Nephron (organoid): ENCODE data around the gene SEZ6L.

Experiments
- H3K27ac Mint-ChIP-seq, 3 experiments: 2 replicates each; pipeline ENCODE4 v1.8.0; 2020; ENCODE audit warnings: mixed read lengths in 3 of 3, mild to moderate bottlenecking in 2 of 3, moderate library complexity in 1 of 3
- H3K27me3 Mint-ChIP-seq: 2 replicates; pipeline ENCODE4 v1.8.0; 2021; ENCODE audit warnings: low read depth, mild to moderate bottlenecking, moderate library complexity, mixed read lengths
- H3K36me3 Mint-ChIP-seq: 2 replicates; pipeline ENCODE4 v1.8.0; 2020; ENCODE audit warnings: low read depth, mixed read lengths
- H3K4me1 Mint-ChIP-seq: 2 replicates; pipeline ENCODE4 v1.8.0; 2020; ENCODE audit warnings: mixed read lengths
- H3K4me3 Mint-ChIP-seq, 3 experiments: 2 replicates each; pipeline ENCODE4 v1.8.0; 2020; ENCODE audit warnings: mild to moderate bottlenecking in 3 of 3, mixed read lengths in 3 of 3, moderate library complexity in 2 of 3
- H3K9me3 Mint-ChIP-seq: 2 replicates; pipeline ENCODE4 v1.8.0; 2020; ENCODE audit warnings: mixed read lengths
- CTCF ChIP-seq, 3 experiments: fragments of 200-600 bp; sonication (generic); IDR thresholded peaks; one replicate each; pipeline ENCODE4 v1.5.0; 2021; ENCODE audit warnings: antibody characterized with exemption in 3 of 3; ENCODE audit not compliant: unreplicated experiment in 3 of 3

SEZ6L gene

GRCh38 chr22:26169315-26170111 lies at the start of gene SEZ6L:
SEZ6L (plus strand) TSS chr22:26169462; CDS start chr22:26169670, 208 bp downstream.
- H3K36me3 Mint-ChIP-seq, result no peaks in the 10 kb centered on the region
- TF ChIP-seq CTCF (IDR thresholded peaks at IDR 0.05; ENCODE audit: unreplicated experiment in 3 of 3), result no peak
- H3K27me3 Mint-ChIP-seq, result peaks cover 93% of the 10 kb centered on the region
- no peak within 1 kb of the TSS for H3K27ac Mint-ChIP-seq
- peaks cover 11% of the 10 kb centered on the region for H3K4me1 Mint-ChIP-seq
- peak within 1 kb of the TSS; percentile 71 to 83 (median 78) for H3K4me3 Mint-ChIP-seq
- H3K9me3 Mint-ChIP-seq, result peaks cover 2% of the 10 kb centered on the region

DNA sequence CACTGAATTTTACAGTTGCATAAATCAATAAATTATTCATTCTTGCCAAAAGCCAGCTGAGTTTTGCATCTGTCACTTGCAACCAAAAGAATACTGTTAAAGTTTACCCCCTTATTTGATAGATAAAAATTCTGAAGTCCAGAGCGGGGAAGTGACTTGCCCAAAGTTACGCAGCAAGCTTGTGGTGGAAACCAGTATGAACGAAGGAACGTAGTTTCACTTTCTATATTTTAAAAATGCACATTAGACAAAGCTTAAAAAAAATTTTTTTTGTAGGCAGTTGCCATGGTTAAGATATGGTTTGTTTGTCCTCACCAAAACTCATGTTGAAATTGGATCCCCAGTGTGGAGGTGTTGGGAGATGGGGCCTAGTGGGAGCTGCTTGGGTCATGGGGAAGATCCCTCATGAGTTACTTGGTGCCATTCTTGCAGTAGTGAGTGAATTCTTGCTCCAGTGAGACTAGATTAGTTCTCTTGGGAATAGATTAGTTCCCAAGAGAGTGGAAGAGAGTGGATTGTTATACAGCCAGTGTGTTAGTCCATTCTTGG lies 46.3 kb upstream of the SEZ6L start:
- Mint-ChIP-seq H3K4me3 (no peak overlapping the region), H3K4me1 (no peaks in the 10 kb centered on the region), H3K27ac (no peak overlapping the region), H3K36me3 (no peaks in the 10 kb centered on the region), H3K9me3 (no peaks in the 10 kb centered on the region), H3K27me3 (peaks cover 14% of the 10 kb centered on the region)
- no peak for TF ChIP-seq CTCF (IDR thresholded peaks at IDR 0.05; ENCODE audit: unreplicated experiment in 3 of 3)

GRCh38 chr22:26124991-26125725 lies 44.1 kb upstream of the SEZ6L start:
- Mint-ChIP-seq H3K4me3 (no peak overlapping the region), H3K36me3 (no peaks in the 10 kb centered on the region), H3K27me3 (peaks cover 16% of the 10 kb centered on the region), H3K4me1 (no peaks in the 10 kb centered on the region), H3K27ac (no peak overlapping the region), H3K9me3 (no peaks in the 10 kb centered on the region)
- no peak for TF ChIP-seq CTCF (IDR thresholded peaks at IDR 0.05; ENCODE audit: unreplicated experiment in 3 of 3)

DNA sequence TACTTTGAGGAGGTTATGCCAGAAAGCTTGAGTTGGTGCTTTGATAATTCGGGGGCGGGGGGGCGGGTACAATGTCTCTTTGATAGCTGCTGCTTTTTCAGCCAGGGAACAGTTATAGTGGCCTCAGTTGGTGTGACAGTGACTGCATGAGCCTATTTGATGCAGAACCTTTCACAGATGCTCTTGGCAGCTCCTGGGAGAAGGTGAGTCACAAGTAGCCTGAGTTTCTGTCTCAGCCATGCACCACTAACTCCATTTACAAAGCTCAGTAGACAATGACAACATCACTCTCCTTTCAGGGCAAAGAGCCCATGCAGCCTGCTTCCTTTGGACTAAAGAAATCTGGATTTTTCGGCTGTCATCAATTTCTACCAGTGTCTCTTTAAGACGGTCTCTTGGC lies 42.1 kb upstream of the SEZ6L start:
- Mint-ChIP-seq H3K4me1 (no peaks in the 10 kb centered on the region), H3K27ac (no peak overlapping the region), H3K36me3 (no peaks in the 10 kb centered on the region), H3K27me3 (peaks cover 19% of the 10 kb centered on the region), H3K4me3 (no peak overlapping the region), H3K9me3 (no peaks in the 10 kb centered on the region)
- TF ChIP-seq CTCF (IDR thresholded peaks at IDR 0.05; ENCODE audit: unreplicated experiment in 3 of 3), result no peak

- no peak overlapping the region for H3K4me3 Mint-ChIP-seq
- H3K27ac Mint-ChIP-seq, result no peak overlapping the region
- peaks cover 14% of the 10 kb centered on the region for H3K27me3 Mint-ChIP-seq
- no peak for TF ChIP-seq CTCF (IDR thresholded peaks at IDR 0.05; ENCODE audit: unreplicated experiment in 3 of 3)
- H3K36me3 Mint-ChIP-seq, result no peaks in the 10 kb centered on the region
- no peaks in the 10 kb centered on the region for H3K4me1 Mint-ChIP-seq
- no peaks in the 10 kb centered on the region for H3K9me3 Mint-ChIP-seq
Observed at GRCh38 chr22:26127556-26127955, 41.7 kb upstream of the SEZ6L start.
